Measurements from ENCODE around the gene ZNF100.
"Not testable (repeated sequence)": the region's sequence is repeated elsewhere in the genome, so short reads cannot be mapped to it uniquely, and the experiment has no call there.

ZNF100 gene

DNA sequence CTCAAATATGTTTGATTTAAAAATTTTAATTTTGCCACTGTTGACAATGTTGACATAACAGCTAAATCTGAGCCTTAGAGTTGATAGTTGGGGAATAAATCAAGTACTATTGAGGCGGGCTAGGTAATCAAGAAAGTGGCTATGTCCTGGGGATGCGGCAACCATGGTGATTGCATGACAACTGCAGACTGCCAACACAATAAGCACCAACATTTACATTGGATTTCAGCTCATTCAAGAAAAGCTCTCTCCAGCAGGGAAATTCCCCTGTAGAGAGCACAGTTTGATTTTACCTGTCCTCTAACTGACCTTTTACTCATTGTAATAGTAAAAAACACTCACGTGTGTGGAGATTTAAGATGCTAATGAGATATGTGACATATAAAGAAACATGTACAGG lies 63.1 kb downstream of the ZNF100 start:
- no peak for DNase-seq (ENCODE audit: low read depth in 3 of 3)

DNA sequence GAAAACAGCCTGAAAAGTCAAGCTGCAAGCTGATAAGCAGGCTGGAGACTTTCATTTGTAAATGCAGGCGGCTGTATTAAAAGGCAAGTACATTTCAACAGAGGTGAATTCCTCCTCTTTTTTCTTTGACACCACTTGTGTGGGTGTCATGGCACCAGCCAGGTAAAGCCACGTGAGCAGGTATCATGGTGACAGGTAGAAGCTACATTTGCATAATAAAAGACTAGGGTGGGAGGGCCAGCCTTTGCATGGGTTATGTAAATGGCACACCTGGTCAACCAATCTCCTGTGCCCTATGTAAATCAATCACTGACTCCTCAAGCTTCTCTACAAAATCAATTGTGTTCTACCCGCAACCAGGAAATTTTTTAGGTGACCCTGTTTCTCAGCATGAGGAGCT lies 68.2 kb downstream of the ZNF100 start:
- no peak for DNase-seq (ENCODE audit: low read depth in 3 of 3)

DNA sequence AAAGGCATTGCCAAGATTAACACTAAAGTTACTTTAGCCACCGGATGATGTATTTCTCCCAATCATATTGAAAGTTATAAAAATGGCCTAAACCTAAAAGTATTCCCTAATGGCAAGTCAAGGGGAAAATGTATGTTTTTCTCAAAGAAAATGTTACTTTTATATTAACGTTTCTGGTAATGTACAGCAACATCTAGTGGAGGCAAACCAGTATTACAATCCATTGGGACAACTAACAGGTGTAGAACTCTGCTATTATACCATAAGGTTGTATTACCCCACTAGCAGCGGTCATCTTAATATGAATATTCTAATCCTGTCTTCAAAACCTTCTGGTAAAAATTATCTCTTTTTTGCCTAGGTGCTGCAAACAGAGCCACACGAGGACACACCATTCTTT lies 69.2 kb downstream of the ZNF100 start:
- no peak for DNase-seq (ENCODE audit: low read depth in 3 of 3)

DNA sequence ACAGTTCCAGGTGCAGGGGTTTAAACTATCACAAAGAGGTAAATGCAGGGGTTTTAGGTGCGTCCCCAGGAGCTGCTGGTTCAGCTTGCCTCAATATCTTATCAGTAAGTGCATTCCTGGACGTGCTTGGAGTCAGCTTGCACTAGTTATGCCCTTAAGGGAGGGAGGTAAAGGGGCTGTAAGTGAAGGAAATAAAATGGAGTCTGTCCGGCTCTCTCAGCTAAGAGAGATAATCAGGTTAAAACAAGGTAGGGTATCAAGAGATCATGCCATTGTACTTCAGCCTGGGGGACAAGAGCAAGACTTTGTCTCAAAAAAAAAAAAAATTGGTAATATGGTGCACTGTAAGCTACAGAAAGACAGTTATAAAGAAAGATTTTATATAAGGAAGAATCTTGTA lies 69.7 kb downstream of the ZNF100 start:
- DNase-seq (ENCODE audit: low read depth in 3 of 3) = no peak

DNA sequence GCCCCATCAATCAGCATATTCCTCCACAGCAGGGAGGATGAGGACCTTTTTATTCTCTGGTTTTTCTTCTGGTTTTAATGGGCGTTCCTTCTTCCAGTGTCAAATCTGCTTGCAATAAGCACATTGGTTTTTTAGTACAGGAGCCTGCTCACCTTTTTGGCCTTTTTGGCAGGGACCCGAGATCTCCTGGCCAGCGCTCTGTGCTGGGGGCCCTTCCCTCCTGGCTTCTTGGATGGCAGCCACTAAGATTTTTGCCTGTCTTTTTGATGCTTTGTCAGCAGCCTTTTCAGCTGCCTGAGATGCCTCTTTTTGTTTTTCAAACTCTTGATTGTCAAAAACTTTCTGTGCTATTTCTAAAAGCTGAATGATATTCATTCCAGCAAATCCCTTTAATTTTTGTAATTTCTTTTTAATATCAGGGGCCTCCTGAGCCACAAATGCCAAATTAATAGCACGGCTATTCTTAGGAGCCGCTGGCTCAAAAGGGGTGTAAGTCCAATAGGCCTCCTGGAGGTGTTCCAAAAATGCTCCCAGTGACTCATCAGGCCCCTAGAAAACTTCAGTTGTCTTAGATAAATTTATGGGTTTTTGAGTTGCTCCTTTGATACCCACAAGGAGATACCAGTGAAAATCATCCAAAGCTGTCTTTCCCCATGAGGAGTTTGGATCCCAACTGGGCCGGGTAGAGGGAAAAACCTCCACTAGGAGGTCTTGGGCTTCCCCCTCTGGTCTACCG lies 73.0 kb downstream of the ZNF100 start:
- DNase-seq (ENCODE audit: low read depth in 3 of 3) = no peak

DNA sequence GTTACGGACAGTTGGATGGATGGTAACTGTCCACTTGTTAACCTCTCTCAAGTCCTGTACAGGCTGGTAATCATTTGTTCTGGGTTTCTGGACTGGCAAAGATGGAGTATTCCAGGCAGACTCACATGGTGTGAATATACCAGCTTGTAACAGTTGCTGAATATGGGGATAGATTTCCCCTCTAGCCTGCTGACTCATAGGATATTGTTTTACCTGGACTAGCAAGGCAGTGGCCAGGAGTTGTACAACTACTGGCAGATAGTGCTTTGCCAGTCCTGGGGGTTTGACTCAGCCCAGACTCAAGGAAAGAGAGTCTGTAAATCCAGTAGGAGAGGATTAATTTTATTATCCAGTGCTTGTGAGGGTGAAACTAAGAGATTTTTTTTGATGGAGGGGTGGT lies 74.0 kb downstream of the ZNF100 start:
- no peak for DNase-seq (ENCODE audit: low read depth in 3 of 3)

DNA sequence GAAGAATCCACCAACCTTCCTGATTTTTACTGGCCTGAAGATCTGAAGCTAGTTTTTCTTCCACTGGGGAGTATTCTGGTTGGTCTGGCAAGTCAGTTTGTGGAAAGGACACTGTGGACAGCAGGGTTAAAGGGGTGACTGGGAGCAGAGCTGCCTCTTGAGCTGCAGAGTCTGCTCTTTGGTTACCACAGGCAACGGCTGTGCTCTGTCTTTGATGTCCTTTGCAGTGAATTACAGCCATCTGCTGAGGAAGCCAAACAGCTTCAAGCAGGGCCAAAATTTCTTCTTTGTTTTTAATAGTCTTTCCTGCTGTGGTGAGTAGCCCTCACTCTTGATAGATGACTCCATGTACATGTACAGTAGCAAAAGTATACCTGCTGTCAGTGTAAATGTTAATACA lies 75.7 kb downstream of the ZNF100 start:
- no peak for DNase-seq (ENCODE audit: low read depth in 3 of 3)

DNA sequence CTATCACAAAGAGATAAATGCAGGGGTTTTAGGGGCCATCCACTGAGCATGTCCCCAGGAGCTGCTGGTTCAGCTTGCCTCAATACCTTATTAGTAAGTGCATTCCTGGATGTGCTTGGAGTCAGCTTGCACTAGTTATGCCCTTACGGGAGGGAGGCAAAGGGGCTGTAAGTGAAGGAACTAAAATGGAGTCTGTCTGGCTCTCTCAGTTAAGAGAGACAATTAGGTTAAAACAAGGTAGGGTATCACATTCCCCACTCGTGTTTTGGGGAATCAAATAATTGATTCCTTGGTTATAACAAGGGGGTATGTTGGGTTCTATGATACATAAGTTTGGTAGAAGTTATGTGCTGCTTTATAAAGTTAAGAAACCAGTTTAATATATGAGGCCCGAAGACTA lies 78.9 kb downstream of the ZNF100 start:
- DNase-seq (ENCODE audit: low read depth in 3 of 3) = no peak

DNA sequence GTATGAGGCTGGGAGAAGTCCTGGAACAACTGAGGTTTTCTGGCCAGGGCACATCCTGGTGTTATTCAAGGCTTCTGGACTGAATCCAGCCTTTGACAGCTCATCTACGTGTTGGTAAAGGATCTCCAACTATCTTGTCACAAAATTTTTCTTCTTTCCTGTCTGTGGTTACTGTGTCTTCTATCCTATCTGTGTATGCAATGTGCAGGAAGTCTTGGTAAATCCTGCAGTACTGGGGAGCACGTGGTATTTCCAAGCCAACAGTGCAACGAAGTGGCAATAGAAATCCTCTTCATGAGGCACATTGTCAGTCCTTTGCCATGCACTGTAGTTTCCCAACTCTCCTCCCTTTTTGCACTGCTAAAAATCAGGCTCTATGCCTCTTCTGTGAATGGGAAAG lies 86.7 kb downstream of the ZNF100 start:
- DNase-seq (ENCODE audit: low read depth in 3 of 3) = no peak

DNA sequence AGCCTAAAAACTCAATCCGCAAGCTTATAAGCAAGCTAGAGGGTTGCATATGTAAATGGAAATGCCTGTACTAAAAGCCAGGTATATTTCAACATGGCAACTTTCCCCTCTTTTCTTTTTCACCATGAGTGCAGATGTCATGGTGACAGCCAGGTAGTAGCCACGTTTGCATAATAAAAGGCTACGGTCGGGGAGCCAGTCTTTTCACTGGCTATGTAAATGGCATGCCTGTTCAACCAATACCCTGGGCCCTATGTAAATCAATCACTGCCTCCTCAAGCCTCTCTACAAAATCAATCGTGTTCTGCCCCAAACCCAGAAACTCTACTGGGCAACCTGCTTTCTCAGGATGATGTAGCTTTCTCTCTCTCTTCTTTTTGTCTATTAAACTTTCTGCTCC lies 87.4 kb downstream of the ZNF100 start:
- no peak for DNase-seq (ENCODE audit: low read depth in 3 of 3)

DNA sequence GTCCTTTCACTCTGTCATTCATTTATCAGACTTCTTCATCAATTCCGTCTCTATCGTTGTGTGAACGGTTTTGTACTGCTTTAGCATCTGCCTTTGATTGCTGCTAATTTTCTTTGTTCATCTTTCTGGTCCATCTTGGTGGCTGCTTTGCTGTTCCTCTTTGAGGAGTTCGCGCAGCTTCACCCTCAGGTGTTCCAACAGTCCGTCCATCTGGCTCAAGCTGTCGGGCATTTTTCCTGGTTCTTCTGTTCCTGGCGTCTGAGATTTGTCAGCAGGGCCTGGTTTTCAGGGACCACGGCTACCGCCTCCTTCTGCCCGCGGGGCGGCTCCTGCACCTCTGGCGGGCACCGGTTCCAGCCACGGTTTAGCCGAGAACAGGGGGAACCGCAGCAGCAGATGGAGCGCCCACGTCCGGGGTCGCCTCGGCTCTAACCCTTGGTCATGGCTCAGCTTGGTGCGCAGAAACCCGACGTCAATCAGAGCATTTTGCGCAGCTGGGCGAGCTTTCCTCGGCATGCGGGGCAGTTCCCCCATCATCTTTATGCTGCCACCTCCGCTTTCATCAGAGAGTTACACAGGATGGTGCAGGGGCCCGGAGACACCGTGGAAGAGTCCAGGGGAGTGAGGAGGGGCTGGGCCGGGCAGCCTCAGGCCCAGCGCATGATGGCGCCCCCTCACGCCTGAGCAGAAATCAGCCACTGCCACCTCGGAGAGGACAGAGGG lies 89.5 kb downstream of the ZNF100 start:
- DNase-seq (ENCODE audit: low read depth in 3 of 3) = peak in 1 of 3 donors; percentile 1

DNA sequence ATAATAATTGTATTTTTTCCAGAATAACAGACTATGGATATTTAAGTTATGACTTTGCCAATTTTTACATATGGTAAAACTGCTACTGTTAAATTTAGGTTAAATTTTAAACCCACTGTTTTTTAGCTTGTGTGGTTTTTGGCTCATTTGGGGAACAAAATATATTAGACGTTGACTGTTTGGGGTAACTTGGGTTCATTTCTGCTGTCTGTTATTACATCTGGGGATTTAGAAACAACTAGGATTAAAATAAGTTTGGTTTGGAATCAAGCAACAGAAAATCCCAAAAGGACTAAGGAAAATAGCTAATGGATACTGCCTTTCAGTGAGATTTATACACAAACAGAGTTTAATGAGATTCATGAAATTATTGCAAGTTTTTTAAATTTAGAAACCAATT lies 92.9 kb downstream of the ZNF100 start:
- DNase-seq (ENCODE audit: low read depth in 3 of 3) = no peak

DNA sequence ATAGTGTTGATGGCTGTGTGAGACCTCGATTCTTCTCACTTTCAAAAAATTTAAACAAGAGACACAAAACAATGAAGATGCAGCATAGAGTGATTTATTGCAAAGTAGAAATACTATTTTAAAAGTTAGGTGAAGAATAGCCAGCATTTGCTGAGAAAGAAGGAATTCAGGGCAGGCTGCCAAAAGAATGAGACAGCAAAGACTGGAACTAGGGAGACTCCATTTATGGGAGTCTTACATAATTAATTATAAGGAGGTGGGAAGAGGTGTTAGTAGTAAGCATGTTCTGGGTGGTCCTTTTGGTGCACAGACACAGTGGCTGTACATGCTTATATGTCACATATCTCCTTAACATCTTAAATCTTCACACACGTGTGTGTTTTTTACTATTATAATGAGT lies 93.9 kb downstream of the ZNF100 start:
- not testable (repeated sequence) for DNase-seq (ENCODE audit: low read depth in 3 of 3)
